ENCODE measurements around the gene UGT1A3. TPM values are rescaled to one million over a fixed set of nuclear protein-coding genes. Genes with fewer than 3 reads are reported as not detected.

Gene UGT1A3
- polyA plus RNA-seq, 3 donors: not detected

DNA sequence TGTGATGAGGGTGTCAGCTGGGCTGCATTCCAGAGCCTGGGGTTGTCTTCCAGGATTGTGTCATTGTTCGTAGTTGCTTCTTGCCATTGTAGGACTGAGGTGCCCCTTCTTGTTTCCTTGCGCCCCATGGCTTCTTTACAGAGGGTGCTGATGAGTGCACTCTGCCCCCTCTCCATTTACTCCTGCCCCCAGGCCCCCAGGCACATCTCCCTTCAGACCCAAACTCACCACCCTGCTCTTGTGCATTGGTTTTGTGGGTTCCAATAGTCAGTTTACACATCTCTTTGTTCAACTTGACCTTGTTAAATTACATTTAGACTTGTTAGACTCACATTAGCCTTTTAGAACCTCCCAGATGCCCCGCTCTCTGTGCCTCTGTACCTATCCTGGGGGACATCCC, 92.4 kb downstream of the UGT1A3 start:
- no peak overlapping the region for H3K27ac ChIP-seq (ENCODE audit: low read depth, low read length)
- whole genome bisulfite sequencing, 3 donors: 82 to 93% (median 91%) methylated on average over 3 of the region's 3 CpGs

DNA sequence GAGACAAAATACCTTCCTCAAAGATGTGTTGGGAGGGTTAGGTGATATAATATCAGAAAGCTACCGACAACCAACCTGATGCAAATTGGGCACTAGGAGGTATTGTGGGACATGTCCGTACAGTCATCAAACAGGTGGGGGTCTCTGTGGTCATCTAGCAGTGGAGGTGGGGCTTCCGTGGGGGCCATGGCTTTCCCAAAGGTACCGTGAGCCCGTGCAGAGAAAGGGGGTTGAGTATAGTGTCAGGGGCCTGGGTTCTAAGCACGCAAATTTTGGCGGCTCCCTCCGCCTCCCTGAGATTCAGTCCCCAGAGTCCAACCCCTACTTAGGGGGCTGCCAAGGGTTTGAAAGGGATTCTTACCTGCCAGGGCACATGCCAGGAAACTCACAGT, 92.9 kb downstream of the UGT1A3 start:
- WGBS, 3 donors: 83 to 95% (median 90%) methylated on average over 8 of the region's 8 CpGs
- H3K27ac ChIP-seq (ENCODE audit: low read depth, low read length): no peak overlapping the region

DNA sequence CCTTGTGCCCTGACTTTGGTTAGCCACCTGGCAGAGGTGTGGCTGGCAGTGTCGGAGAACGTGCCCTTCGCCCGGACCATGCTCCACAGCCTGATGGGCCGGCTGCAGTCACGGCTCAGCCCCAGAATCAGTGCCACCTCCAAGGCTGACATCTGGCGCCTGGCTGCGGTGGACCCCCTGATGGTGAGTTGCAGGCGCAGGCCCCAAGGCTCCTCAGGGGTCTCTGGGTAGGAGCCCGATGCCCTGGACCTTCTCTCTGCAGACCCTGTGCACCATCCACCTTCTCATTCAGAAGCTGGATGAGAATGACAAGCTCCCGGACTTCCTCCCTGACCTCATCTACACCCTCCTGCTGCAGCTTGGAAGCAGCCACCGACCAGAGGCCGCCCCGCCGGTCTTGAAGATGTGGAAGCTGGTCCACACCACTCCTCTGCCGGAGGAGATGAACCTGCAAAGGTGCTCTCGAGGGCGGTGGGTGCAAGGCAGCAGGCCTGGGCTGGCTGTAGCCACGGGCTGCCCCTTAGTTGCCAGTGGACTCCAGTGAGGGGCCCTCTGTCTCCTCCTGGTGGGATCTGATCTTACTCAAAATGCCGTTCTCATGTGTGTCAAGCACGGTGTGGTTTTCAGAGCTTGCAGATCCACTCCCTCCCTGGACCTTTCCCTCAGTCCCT, 93.4 kb downstream of the UGT1A3 start:
- H3K27ac ChIP-seq (ENCODE audit: low read depth, low read length): no peak overlapping the region
- WGBS, 3 donors: 79 to 94% (median 89%) methylated on average over 21 of the region's 21 CpGs

Other genes starting within 250 kb of the UGT1A3 start
- gene USP40, start 162.3 kb upstream of the UGT1A3 start, polyA plus RNA-seq: 10 to 100 TPM; 11.5 to 26.4 (median 16.2) TPM
- not detected for gene UGT1A8, start 111.4 kb upstream of the UGT1A3 start, polyA plus RNA-seq
- under 1 TPM in 1 of 3 donors, not detected in 2; 0.59 TPM for gene UGT1A10, start 92.6 kb upstream of the UGT1A3 start, polyA plus RNA-seq
- not detected for gene UGT1A9, start 57.1 kb upstream of the UGT1A3 start, polyA plus RNA-seq
- not detected for gene UGT1A7, start 47.1 kb upstream of the UGT1A3 start, polyA plus RNA-seq
- under 1 TPM in 2 of 3 donors, not detected in 1; 0.39 to 0.79 TPM for gene UGT1A6, start 36.2 kb upstream of the UGT1A3 start, polyA plus RNA-seq
- gene UGT1A5, start 16.1 kb upstream of the UGT1A3 start, polyA plus RNA-seq: under 1 TPM in 1 of 3 donors, not detected in 2; 0.04 TPM
- gene UGT1A4, start 10.3 kb upstream of the UGT1A3 start, polyA plus RNA-seq: not detected
- gene UGT1A1, start 31.2 kb downstream of the UGT1A3 start, polyA plus RNA-seq: under 1 TPM in 2 of 3 donors, not detected in 1; 0.03 to 0.06 TPM
- gene MROH2A, start 49.3 kb downstream of the UGT1A3 start, polyA plus RNA-seq: 1 to 10 TPM in 1 of 3 donors, under 1 TPM in 2; 0.09 to 2.2 (median 0.14) TPM
- gene HJURP, start 125.5 kb downstream of the UGT1A3 start, polyA plus RNA-seq: under 1 TPM in 2 of 3 donors, not detected in 1; 0.07 to 0.16 TPM
- under 1 TPM in 1 of 3 donors, not detected in 2; 0.12 TPM for gene TRPM8, start 188.3 kb downstream of the UGT1A3 start, polyA plus RNA-seq

Measured in adipose tissue (tissue), 3 donors.